ENCODE data around the gene ADAMTS15.
A peak's percentile ranks its signal among the peaks of the same experiment; 100 is the strongest.

The ADAMTS15 gene

GRCh38 chr11:130474637-130475400 is 26.4 kb downstream of the ADAMTS15 start:
- Histone ChIP-seq H3K4me3 (no peak overlapping the region), H3K27ac (no peak overlapping the region)

DNA sequence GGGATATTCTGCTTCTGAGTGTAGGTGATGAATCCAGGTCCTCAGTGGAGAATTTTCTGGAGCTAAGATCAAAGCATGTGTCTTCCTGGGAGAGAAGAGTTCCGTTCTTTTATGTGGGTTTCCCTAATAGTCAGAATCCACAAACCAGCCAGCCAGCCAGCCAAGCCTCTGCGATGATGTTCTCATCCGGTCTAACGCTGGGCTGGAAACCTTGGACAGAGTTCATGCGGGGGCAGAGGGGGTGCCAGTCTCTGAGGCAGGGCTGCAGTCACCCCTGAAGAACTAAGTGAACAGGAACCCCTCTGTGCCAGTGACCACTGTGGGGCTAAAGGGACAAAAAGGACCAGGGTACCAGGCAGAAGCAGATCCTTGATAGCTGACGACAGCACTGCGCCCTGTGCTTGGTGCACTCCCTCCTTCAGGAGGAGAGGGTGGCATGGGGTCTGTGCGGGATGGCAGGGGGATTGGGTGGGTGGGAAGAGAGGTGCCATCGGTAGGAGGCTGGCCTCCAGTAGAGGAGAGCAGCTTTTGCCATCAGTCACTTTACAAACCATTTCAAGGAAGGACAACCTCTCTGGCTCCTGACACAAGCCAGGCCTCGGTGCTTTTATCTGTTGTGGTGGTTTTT is 27.1 kb downstream of the ADAMTS15 start:
- H3K27ac ChIP-seq: no peak overlapping the region
- no peak overlapping the region for H3K4me3 ChIP-seq

DNA sequence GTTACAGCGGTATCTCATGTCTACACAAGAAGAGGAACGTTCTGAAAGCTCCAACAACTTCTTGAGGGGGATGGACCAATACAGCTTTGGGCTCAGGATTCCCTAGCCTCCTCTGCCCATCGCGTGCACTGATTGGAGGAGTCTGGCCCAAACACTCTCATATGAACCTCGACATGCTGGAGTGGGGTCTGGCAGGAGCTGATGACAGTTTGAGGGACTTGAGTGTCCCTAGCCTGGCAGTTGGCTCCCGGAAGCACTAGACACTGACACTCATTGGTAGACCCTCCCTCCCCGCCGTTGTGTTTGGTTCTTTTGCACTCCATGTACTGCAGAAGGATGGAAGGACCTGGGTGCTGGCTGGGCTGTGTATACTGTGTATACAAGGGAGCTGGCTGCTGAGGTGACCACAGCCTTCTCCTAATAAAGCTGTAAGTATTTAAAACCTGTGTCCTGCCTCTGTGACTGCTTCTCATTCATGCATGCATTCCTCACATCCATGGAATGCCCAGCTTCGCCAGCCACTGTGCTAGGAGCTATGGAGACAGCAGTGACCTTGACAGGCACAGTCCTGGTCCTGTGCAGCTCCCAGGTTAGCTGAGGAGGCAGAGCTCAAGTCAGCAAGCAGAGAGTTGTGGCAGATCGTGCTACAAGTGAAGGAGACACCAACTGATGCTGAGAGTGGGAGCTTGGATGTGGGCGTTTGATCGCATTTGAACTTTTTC is 27.9 kb downstream of the ADAMTS15 start:
- H3K27ac ChIP-seq: peak overlapping the region in 2 of 21 experiments; percentile 47 to 57
- no peak overlapping the region for H3K4me3 ChIP-seq

GRCh38 chr11:130476922-130477491 is 28.6 kb downstream of the ADAMTS15 start:
- no peak overlapping the region for H3K4me3 ChIP-seq
- H3K27ac ChIP-seq: peak overlapping the region in 5 of 21 experiments; percentile 10 to 57 (median 47)

GRCh38 chr11:130477586-130478203 is 29.2 kb downstream of the ADAMTS15 start:
- no peak overlapping the region for H3K4me3 ChIP-seq
- peak overlapping the region in 7 of 21 experiments; percentile 2 to 67 (median 31) for H3K27ac ChIP-seq

- Histone ChIP-seq H3K27ac (peak overlapping the region in 8 of 21 experiments; percentile 4 to 67 (median 36)), H3K4me3 (no peak overlapping the region)
Observed at GRCh38 chr11:130478204-130478701, 29.8 kb downstream of the ADAMTS15 start.

GRCh38 chr11:130478881-130479280 is 30.4 kb downstream of the ADAMTS15 start:
- no peak overlapping the region for H3K4me3 ChIP-seq
- H3K27ac ChIP-seq: peak overlapping the region in 8 of 21 experiments; percentile 4 to 67 (median 36)

DNA sequence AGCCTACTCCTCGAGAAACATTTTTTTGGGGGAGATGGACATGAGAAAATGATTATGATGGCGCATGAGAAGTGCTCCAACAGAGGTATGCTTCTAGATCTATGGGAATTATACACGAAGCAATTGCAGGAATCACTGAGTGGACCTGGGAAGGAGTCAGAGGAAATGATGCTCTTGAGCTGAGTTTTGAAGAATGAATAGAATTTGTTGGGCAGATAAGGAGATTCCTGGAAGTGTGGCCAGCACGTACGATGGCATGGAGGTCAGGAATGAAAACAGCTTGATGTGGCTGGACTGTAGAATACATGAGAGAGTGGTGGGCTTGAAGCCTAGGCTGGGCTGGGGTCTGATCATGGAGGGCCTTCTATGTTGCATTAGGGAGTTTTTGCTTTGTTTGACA is 31.7 kb downstream of the ADAMTS15 start:
- Histone ChIP-seq H3K27ac (no peak overlapping the region), H3K4me3 (no peak overlapping the region)

DNA sequence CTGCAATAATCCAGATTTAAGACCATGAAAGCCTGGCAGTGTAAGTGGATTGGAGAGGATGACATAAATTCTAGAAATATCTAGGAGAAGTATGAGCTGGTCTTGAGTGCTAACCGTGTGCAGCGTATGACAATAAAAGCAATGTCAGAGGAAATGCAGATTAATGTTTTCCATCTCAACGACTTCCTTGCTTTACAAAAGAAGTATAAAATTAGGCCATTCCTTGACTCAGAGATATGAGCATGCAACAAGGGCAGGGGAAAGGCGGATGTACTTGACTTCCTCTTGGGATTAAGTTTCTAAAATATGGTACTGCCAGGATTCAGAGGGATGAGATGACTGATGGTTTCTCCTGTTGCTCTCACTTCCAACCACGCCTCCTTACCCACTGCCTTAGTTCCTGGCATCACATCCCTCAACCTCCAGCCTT is 32.3 kb downstream of the ADAMTS15 start:
- H3K27ac ChIP-seq: no peak overlapping the region

GRCh38 chr11:130483124-130483523 is 34.7 kb downstream of the ADAMTS15 start:
- Histone ChIP-seq H3K27ac (no peak overlapping the region), H3K4me3 (no peak overlapping the region)

More for the DNA sequence above, 32.3 kb downstream of the ADAMTS15 start:
- no peak overlapping the region for H3K4me3 ChIP-seq

- no peak overlapping the region for H3K27ac ChIP-seq
- H3K4me3 ChIP-seq: no peak overlapping the region
Observed at GRCh38 chr11:130485983-130486382, 37.5 kb downstream of the ADAMTS15 start.

GRCh38 chr11:130486391-130486836 is 38.0 kb downstream of the ADAMTS15 start:
- Histone ChIP-seq H3K4me3 (no peak overlapping the region), H3K27ac (no peak overlapping the region)

DNA sequence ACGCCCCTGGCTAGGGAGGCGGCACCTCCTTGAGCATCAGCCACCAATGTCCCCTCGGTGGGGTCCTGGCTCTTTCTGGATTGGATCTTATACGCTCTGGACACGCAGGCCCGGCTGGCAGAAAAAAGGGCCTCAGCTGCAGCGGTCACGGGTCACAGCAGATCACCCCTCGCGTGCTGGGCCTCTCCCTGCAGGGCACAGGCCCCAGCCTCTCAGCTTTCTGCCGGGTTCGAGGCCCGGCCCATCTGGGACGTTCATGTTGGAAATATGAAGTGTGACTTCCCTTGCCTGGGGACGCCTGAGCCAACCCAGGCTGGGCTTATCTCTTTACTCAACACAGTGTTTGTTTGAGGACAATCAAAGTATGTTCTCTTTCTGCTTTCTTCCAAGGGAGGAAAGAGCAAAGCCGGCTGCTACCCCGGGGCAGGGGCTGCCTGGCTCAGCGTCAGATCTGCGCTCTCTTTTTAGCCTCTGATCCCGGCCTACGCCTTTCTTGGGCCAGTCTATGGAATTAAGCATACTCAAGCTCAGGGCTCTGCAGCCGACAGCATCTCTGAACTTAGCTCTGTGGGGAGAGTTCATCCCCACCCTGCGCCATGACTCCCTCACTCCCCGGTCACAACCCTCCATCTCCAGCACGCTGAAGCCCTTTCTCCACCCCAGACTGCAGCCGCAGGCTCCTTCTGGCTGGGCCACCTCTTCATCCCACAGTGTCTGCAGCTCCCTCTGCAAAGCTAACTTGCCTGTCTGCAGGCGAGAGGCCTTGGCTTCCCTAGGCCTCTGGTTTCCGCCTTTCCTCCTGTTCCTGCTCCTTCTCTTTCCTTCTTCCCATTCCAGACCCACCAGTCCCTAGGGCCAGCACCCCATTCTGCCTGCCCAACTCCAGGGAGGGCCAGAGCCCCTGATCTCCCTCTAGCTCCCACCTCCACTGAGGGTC is 38.8 kb downstream of the ADAMTS15 start:
- Histone ChIP-seq H3K27ac (no peak overlapping the region), H3K4me3 (no peak overlapping the region)

DNA sequence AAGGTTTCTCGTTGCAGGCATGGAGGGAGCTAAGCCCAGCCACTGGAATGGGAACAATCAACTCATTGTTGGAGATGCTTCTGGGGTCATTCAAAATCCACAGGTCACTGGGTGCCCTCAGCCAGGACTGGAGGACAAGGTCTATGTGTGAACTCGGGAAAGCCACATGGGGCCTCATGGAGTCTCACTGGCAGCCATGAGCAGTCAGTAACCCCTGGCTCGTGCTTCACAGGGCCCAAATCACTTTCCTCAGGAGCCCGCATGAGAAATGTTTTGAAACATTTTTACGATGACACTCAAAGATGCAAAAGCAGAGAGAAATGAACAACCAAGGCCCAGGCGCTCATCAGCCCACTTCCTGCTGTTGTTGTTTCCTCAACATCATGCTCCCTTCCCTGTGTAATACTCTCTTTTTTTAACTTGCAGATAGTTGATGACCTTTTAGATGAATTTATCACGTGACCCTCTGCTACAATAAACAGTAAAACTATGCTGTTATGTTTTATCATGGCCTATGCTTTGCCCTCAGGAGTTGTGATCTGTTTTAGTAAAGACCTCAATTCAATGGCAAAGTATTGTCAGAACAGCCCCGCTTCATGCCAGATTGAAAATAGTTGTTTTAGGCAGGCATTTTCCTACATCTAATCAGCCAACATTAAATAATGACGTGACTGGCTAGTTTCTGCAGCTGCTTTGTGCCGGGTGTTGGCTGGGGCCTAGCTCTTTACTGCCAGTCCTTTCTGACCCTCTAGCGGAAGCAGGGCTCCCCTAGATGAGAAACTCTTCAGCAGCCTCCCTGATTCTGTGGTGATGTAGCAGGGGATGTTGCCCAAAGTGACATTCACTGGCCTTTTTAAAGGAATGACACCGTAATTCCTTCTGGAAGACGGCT is 39.7 kb downstream of the ADAMTS15 start:
- H3K27ac ChIP-seq: peak overlapping the region in 1 of 21 experiments; percentile 38
- H3K4me3 ChIP-seq: no peak overlapping the region

DNA sequence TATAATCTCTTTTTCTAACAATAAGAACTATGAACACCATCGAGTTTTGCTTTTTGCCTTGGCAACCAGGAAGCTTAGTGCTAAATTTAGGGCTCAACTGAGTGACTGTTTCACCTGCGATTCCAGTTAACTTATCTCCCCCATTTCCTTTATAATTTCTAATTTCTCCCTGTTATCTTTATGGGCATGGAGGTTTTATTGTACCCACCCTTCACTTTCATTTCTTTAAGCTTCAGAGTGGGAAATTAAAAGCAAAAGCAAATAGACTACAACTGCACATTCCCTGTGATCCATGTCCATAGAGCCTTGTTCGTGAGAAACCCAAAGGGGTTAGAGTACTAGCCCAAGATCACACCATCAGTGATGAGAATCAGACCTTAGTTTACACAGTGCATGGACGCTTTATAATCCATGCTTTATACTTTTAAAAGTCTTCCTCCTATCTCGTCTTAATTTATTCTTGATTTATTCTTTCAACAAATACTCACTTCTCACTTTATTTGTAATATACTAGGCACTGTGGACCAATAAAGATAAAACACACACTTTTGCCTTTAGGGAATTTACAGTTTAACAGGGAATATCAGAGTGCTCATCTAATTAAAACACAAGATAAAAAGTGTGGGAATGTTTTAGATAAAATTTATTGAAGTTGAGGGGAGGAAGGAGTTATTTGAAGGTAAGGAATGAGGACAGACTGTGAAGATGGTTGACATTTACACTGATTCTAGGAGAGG is 40.6 kb downstream of the ADAMTS15 start:
- Histone ChIP-seq H3K4me3 (no peak overlapping the region), H3K27ac (peak overlapping the region in 1 of 21 experiments; percentile 10)

GRCh38 chr11:130489716-130490115 is 41.3 kb downstream of the ADAMTS15 start:
- Histone ChIP-seq H3K4me3 (no peak overlapping the region), H3K27ac (no peak overlapping the region)
